ENCODE measurements around the gene CS.
"Not testable (repeated sequence)": the region's sequence is repeated elsewhere in the genome, so short reads cannot be mapped to it uniquely, and the experiment has no call there.

CS gene

GRCh38 chr12:56317675-56318074 is 17.5 kb upstream of the CS start:
- DNase-seq, result no peak

GRCh38 chr12:56315622-56316473 is 15.7 kb upstream of the CS start, which contains the start of gene CNPY2:
Gene CNPY2, minus strand, starts transcription at chr12:56315988. Its CDS starts 771 bp downstream, at chr12:56315217.
- peak; percentile 87 for DNase-seq

GRCh38 chr12:56315249-56315621 is 15.1 kb upstream of the CS start:
- DNase-seq, result no peak

DNA sequence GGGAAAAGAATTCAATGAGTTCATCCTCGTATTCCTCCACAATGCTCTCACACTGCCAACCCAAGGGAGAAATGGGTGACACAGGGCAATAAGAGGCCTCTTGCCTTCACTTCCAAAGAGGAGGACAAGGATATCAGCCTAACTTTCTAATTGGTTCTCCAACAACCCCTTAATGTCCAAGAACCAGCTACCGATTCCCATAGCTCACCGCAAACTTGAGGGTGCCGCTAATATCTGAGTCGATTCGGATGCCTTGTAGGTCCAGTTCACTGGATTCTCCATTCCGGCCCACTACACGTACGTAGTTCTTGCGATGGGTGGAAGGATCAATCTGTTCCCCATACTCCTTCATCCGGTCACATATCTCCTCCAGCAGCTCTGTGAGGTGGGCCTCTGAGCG is 10.9 kb upstream of the CS start:
- DNase-seq, result no peak

DNA sequence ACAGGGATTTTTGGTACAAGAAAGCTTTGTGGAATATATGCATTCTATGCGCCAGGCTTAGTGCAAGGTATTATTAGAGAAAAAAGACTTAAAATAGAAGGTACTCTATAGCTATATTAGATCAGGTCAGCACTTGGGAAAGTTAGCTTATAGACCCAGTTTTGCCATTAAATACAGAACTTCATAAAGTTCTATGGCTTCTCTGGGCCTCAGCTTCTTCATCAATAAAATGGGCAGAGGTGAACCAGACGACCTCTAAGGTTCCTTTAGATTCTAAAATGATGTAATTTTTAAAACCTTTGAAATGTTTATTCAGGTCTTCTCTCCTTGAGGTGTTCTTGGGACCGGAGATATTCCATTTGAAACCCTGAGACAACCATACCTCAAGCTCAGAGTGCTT is 8.6 kb upstream of the CS start:
- DNase-seq, result no peak

- DNase-seq, result no peak
Measured at GRCh38 chr12:56307221-56307965, 7.3 kb upstream of the CS start.

DNA sequence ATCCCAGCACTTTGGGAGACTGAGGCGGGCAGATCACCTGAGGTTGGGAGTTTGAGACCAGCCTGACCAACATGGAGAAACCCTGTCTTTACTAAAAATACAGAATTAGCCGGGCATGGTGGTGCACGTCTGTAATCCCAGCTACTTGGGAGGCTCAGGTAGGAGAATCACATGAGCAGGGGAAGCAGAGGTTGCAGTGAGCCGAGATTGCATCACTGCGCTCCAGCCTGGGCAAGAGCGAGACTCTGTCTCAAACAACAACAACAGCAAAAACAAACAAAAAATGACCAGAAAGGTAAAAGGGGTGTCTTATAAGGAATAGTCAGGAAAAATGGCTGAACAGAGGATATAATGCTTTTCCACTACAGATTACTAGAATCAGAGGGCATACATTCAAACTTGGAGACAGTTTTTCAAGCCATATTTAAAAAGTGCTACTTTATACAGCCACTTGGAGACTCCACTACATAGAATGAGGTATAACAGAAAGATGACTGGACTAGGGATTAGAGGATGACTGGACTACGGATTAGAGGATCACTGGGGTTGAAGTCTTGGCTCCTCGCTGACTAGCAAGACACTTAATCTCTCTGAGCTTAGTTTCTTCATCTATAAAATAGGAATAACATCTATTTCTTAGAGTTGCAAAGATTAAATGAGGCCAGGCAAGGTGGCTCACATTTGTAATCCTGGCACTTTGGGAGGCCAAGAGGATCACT is 4.9 kb upstream of the CS start:
- no peak for DNase-seq

- DNase-seq, result no peak
Measured at GRCh38 chr12:56304276-56304675, 4.1 kb upstream of the CS start.

DNA sequence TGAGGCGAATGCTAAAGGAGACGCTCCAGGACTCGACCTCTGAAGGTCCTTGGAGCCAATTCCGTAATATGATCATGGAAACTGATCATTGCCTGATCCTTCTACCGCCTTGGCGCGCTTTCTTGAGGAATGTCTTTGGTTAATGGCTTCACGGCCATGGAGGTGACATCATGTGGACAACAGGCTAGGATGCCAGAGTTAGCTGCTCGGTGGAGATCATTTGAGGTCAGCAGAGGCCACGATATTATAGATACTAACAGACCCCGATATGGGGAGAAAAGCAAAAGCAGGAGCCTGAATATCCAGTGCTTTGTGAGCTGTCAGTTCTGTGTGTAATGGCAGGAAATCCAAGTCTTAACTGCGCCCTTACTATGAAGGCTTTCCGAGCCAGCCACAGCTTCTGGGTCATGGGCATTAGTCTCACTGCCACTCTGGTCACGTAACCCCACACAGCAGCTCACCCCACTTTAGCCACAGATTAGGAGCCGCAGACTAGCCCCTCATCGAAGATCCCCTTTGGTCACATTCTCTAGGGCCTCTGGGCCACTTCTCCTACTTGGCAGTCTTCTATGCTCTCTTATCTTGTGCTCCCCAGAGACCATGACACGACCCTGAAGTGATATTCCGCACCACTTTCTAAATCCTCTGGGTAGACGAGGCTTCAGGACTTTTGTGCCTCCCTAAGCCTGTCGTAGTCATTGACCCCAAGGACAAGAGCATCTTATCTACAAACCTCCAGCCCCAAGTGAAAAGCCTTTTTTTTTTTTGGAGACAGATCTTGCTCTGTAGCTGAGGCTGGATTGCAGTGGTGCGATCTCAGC is 724 bp upstream of the CS start:
- DNase-seq, result no peak

DNA sequence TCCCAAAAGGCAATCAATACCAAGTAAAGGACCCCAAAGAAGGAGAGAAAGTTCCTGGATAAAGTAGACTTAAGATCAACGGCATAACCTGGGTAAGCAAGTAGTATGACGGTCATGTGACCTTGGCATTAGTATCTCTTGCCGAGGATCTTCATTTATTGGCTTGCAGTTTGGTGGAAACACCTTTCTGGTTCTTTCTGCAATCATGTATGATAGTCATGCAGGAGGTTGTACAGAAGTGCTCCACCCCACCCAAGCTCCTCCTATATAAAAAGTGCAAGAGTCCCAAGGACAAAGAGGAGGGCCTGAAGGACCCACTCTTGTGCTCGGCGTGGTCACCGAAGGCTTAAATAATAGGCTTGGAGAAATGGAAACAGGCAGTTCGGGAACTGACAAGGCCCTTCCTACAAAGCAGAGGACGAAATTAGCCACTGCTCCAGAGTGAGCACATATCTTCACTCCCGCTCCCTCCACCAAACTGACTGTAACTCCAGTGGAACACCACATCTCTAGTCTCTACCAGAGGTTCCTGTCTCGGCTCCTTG is 750 bp downstream of the CS start:
- DNase-seq, result peak; percentile 16

DNA sequence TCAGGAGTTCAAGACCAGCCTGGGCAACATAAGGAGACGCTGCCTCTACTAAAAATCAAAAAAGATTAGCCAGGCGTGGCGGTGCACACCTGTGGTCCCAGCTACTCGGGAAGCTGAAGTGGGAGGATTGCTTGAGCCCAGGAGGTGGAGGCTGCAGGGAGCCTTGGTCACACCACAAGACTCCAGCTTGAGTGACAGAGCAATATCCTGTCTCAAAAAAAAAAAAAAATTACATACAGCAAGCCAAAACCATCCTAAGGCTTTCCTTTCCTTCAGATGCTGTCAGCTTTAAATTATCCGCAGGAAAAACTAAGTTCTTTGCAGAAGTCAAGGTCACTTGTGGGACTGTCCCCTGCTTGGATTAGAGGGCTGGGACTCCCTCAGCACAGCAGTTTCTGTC is 1.3 kb downstream of the CS start:
- no peak for DNase-seq

- no peak for DNase-seq
Measured at GRCh38 chr12:56297400-56297799, 2.7 kb downstream of the CS start.

GRCh38 chr12:56296295-56296694 is 3.8 kb downstream of the CS start:
- no peak for DNase-seq

GRCh38 chr12:56293795-56294194 is 6.3 kb downstream of the CS start:
- no peak for DNase-seq

DNA sequence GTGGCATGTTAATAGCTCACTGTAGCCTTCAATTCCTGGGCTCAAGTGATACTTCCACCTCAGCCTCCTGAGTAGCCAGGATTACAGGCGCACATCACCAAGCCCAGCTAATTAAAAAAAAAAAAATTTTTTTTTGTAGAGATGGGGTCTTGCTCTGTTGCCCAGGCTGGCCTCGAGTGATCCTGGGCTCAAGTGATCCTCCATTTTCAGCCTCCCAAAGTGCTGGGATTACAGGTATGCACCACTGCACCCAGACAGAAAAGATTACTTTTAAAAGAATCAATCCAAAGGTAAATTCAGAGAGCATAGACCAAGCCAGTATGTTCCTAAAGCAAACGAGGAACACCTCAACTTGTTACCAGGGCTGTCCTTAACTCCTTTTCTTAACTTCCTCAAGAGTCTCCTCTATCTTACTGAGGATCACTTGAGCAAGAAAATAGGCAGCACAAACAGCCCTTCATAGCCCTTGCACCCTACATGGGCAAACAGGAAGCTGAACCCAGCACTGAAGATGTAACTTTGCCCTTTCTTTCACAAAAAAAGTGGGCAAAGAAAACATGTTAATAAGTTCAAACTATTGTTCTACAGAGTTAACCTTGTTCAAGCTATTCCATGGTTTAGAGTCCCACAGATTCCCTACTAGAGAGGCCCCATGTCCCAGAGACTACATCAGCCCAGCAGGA is 11.3 kb downstream of the CS start:
- no peak for DNase-seq

DNA sequence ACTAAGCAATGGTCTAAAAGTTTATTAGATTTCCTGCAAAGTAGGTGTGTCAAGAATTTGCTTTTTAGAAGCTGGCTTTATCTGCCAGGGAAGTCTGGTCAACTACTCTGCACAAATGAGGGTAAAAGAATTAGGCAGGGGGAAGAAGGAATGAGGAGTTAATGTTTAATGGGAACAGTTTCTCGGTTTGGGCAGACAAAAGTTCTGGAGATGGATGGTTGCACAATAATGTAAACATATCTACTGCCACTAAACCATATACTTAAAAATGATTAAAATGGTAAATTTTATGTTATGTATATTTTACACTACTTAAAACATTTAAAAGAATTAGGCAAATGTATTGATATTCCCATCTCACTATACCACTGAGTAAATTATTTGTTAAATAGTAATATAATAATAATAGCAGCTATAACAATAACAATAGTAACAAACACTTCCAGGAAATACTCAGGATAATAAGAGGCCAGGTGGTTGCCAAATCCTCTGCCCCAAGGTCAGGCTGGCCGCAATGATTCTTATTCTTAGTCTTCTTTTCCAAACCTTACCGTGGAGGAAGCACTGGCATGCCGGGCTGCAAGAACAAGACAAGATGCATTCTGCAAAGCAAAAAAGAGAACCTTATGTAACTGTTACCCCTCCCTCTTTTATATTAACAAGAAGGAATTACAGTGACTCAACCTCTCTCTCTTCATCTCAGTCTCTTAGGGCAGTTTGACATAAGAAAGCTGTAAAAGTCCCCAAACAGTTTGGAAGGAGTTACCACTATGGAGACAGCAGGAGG is 13.9 kb downstream of the CS start:
- no peak for DNase-seq

DNA sequence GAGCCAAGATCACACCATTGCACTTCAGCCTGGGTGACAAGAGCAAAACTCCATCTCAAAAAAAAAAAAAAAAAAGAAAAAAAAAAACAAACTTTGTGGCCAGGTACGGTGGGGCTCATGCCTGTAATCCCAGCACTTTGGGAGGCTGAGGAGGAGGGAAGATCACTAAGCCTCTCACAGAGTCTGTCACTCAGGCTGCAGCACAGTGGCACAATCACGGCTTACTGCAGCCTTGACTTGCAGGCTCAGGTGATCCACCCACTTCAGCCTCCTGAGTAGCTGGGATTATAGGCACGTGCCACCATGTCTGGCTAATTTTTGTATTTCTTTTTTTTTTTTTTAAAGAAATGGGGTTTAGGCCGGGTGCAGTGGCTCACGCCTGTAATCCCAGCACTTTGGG is 15.9 kb downstream of the CS start:
- DNase-seq, result not testable (repeated sequence)

- DNase-seq, result no peak
Measured at GRCh38 chr12:56282579-56282978, 17.6 kb downstream of the CS start.

- no peak for DNase-seq
Measured at GRCh38 chr12:56282030-56282429, 18.1 kb downstream of the CS start.

DNA sequence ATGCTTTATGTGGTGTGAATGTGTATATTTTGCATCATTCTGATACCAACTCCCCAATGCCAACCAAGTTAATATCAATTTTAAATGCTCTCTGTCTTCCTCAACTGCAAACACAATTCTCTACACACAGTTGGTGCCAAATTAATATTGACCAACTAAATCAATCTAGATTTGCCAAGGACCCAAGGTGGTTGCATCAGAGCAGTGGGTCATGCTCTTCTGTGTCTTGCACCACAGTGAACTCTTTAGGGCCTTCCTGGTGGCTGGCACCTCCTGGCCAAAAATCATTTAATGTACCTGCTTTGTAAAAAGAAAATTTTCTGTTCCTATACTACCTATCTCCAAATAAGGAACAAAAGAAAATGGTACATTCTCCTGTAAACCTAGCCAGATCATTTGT is 19.3 kb downstream of the CS start:
- DNase-seq, result no peak

DNA sequence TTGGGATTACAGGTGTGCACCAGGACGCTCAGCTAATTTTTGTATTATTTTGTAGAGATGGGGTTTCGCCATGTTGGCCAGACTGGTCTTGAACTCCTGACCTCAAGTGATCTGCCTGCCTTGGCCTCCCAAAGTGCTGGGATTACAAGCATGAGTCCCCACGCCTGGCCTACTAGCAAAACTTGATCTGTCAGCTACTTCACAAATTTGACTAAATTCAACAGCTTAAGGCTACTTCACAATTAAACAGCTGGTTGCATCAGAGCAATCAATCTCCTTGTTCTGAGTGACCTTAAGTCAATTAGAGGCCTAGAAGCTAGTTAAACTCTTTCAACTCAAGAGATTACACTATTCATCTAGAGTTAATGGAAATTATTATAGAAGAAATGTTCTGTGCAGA is 21.2 kb downstream of the CS start:
- no peak for DNase-seq

Data from stimulated activated CD4-positive, alpha-beta T cell treated with anti-CD3 and anti-CD28 coated beads, Interleukin-12 subunit alpha, Interleukin-12 subunit beta, amount 100 ng/mL, for 4 hours (primary cell).